ENCODE data around the gene TM6SF1.
"Not testable (repeated sequence)": the region's sequence is repeated elsewhere in the genome, so short reads cannot be mapped to it uniquely, and the experiment has no call there.

GRCh38 chr15:83085461-83085860, 22.0 kb upstream of the TM6SF1 start:
- not testable (repeated sequence) for TF ChIP-seq CTCF (IDR thresholded peaks at IDR 0.05); JUN (CRISPR knock-in tag; IDR thresholded peaks at IDR 0.05); RORB (CRISPR knock-in tag; IDR thresholded peaks at IDR 0.05); USF2 (CRISPR knock-in tag; IDR thresholded peaks at IDR 0.05); CREB1 (CRISPR knock-in tag; IDR thresholded peaks at IDR 0.05)
